ENCODE data around the gene TBRG1. TPM values are rescaled to one million over a fixed set of nuclear protein-coding genes. Genes with fewer than 3 reads are reported as not detected.

TBRG1 gene
- total RNA-seq, 1 experiment from 2014 or later = 18.8 TPM

GRCh38 chr11:124582565-124582964 is 40.1 kb upstream of the TBRG1 start:
- Mint-ChIP-seq H3K27ac (ENCODE audit: unreplicated experiment) (no peak overlapping the region), H3K36me3 (ENCODE audit: insufficient read depth, unreplicated experiment) (no peaks in the 10 kb centered on the region), H3K4me1 (ENCODE audit: low read depth, unreplicated experiment) (no peaks in the 10 kb centered on the region), H3K4me3 (ENCODE audit: low read depth, unreplicated experiment) (no peak overlapping the region), H3K9me3 (ENCODE audit: low read depth, unreplicated experiment) (no peaks in the 10 kb centered on the region), H3K27me3 (ENCODE audit: unreplicated experiment) (peaks cover 35% of the 10 kb centered on the region)
- TF ChIP-seq CTCF (IDR thresholded peaks at IDR 0.05; ENCODE audit: unreplicated experiment) = no peak
- intact Hi-C loops (cut with micrococcal nuclease; ENCODE audit: unreplicated experiment) = no loop called here
- CTCF ChIA-PET = no interaction called here
- no TSS peak for BruUV-seq (replicated peaks)
- no peak for DNase-seq

- no peak for TF ChIP-seq CTCF (IDR thresholded peaks at IDR 0.05; ENCODE audit: unreplicated experiment)
- Mint-ChIP-seq H3K27me3 (ENCODE audit: unreplicated experiment) (peaks cover 40% of the 10 kb centered on the region), H3K4me1 (ENCODE audit: low read depth, unreplicated experiment) (no peaks in the 10 kb centered on the region), H3K9me3 (ENCODE audit: low read depth, unreplicated experiment) (no peaks in the 10 kb centered on the region), H3K27ac (ENCODE audit: unreplicated experiment) (no peak overlapping the region), H3K36me3 (ENCODE audit: insufficient read depth, unreplicated experiment) (no peaks in the 10 kb centered on the region), H3K4me3 (ENCODE audit: low read depth, unreplicated experiment) (no peak overlapping the region)
- intact Hi-C loops (cut with micrococcal nuclease; ENCODE audit: unreplicated experiment) = no loop called here
- CTCF ChIA-PET = no interaction called here
- no TSS peak for BruUV-seq (replicated peaks)
- no peak for DNase-seq
These were observed 38.9 kb upstream of the TBRG1 start for GRCh38 chr11:124583781-124584180.

GRCh38 chr11:124584681-124585372 is 37.8 kb upstream of the TBRG1 start:
- no peaks in the 10 kb centered on the region for H3K36me3 Mint-ChIP-seq (ENCODE audit: insufficient read depth, unreplicated experiment)
- DNase-seq = no peak
- no peaks in the 10 kb centered on the region for H3K4me1 Mint-ChIP-seq (ENCODE audit: low read depth, unreplicated experiment)
- no peak for TF ChIP-seq CTCF (IDR thresholded peaks at IDR 0.05; ENCODE audit: unreplicated experiment)
- H3K27me3 Mint-ChIP-seq (ENCODE audit: unreplicated experiment) = peaks cover 44% of the 10 kb centered on the region
- no peaks in the 10 kb centered on the region for H3K9me3 Mint-ChIP-seq (ENCODE audit: low read depth, unreplicated experiment)
- intact Hi-C loops (cut with micrococcal nuclease; ENCODE audit: unreplicated experiment) = loop anchor here (5.0 kb wide), 1 partner anchor 168 kb away; no protein-coding TSS in a partner anchor
- CTCF ChIA-PET = no interaction called here
- no peak overlapping the region for H3K4me3 Mint-ChIP-seq (ENCODE audit: low read depth, unreplicated experiment)
- BruUV-seq (replicated peaks) = no TSS peak
- H3K27ac Mint-ChIP-seq (ENCODE audit: unreplicated experiment) = no peak overlapping the region

- no TSS peak for BruUV-seq (replicated peaks)
- peak; percentile 40 for TF ChIP-seq CTCF (IDR thresholded peaks at IDR 0.05; ENCODE audit: unreplicated experiment)
- Mint-ChIP-seq H3K27me3 (ENCODE audit: unreplicated experiment) (peaks cover 50% of the 10 kb centered on the region), H3K9me3 (ENCODE audit: low read depth, unreplicated experiment) (no peaks in the 10 kb centered on the region), H3K36me3 (ENCODE audit: insufficient read depth, unreplicated experiment) (no peaks in the 10 kb centered on the region), H3K4me1 (ENCODE audit: low read depth, unreplicated experiment) (no peaks in the 10 kb centered on the region), H3K4me3 (ENCODE audit: low read depth, unreplicated experiment) (no peak overlapping the region), H3K27ac (ENCODE audit: unreplicated experiment) (peak overlapping the region; percentile 38)
- DNase-seq = peak; percentile 36
- intact Hi-C loops (cut with micrococcal nuclease; ENCODE audit: unreplicated experiment) = loop anchor here (1.0 to 5.0 kb wide), 3 partner anchors 169 to 516 kb away; no protein-coding TSS in a partner anchor
- CTCF ChIA-PET = interaction anchor here (1.3 kb wide), 1 partner anchor 185 kb away, joined by 3 read pairs; no protein-coding TSS in a partner anchor
These were observed 36.3 kb upstream of the TBRG1 start for GRCh38 chr11:124586238-124586860.

All from Calu3 (cell line).